GM19025 (cell line): ENCODE data around the gene CARM1.
"Not testable (repeated sequence)": the region's sequence is repeated elsewhere in the genome, so short reads cannot be mapped to it uniquely, and the experiment has no call there.

Experiments
- ATAC-seq: cut with Tn5 transposase; IDR thresholded peaks from one replicate; pipeline ENCODE4 v1.9.1; 2021; ENCODE audit warnings: mild to moderate bottlenecking, low read depth, moderate library complexity; ENCODE audit not compliant: unreplicated experiment

Gene CARM1

DNA sequence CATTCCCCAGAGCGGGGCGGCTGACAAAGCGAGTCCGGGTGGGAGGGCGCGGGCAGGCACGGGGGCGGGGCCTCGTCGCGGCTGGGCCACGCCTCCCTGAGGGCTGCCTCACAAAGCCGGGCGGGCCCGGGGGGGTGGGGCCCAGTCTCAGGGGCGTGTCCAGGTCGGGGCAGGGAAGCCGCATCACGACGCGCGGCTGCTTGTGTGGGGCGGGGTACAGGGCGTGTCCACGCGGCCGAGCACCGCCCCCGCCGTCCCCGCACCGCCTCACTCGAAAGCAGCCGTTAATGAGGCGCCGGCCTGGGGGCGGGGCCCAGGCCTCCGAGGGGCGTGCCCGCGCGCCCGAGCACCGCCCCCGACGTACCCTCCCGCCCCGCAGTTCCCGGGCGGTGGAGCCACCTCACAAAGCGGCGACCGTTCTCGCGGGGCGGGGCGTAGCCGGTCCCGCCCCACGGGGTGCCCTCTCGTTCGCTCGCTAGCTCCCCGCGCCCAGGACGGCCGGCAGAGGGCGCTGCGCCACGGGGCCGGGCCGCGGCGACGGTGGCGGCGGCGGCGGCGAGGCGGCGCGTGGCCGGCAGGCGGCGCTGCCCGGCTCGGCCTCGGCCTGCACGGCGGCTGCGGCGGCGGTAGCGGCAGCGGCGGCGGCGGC lies at the start of gene CARM1:
CARM1 (plus strand) TSS at position 599 of the 649 bp plus-strand sequence. CDS start 150 bp downstream, outside the sequence.
- peak; percentile 72 for ATAC-seq

DNA sequence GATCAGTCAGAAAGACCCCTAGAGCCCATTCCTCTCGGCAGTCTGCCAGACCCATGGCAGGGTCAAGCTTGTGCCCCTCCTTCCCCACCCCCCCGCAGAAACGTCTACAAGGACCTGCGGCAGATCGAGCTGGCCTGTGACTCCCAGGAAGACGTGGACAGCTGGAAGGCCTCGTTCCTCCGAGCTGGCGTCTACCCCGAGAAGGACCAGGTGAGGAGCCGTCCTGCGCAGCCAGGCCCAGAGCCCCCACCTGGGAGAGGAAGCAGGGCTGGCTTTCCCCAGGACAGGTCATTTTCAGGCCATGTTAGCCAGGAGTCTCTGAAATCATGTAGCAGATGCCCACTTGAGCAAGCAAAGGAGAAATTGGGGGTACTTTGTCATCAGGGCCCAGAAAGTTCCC lies 47.7 kb upstream of the CARM1 start:
- no peak for ATAC-seq

DNA sequence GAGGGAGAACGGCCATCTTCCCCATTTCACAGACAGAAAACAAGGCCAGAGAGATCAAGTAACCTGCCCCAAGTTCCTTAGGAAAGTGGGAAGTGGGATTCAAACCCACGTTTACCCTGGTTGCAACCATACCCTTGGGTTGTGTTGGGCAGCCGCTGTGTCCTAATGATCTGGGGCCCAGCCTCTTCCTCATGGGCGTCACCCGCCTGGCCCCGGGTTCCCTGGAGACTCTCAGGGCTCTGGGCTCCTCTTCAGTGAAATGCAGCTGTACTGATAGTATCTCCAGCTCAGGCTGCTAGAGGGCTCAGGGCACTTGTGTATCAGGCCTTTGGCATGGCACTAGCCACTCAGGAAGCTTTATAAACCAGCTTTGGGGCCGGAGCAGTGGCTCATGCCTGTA lies 45.1 kb upstream of the CARM1 start:
- ATAC-seq, result no peak

DNA sequence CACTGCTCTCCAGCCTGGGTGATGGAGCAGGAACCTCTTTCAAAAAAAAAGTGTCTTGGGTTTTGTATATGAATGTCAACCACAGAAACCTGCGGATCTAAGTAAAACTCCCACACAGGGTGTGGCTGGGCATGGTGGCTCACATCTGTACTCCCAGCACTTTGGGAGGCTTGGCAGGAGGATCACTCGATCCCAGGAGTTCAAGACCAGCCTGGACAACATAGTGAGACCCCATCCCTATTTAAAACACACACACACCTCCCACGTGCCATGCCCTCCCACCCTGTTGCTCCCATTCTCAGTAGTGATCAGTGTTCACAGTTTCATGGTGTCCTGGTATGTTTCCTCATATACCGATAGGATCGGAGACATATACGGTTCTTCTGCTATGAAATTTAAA lies 44.5 kb upstream of the CARM1 start:
- ATAC-seq, result no peak

DNA sequence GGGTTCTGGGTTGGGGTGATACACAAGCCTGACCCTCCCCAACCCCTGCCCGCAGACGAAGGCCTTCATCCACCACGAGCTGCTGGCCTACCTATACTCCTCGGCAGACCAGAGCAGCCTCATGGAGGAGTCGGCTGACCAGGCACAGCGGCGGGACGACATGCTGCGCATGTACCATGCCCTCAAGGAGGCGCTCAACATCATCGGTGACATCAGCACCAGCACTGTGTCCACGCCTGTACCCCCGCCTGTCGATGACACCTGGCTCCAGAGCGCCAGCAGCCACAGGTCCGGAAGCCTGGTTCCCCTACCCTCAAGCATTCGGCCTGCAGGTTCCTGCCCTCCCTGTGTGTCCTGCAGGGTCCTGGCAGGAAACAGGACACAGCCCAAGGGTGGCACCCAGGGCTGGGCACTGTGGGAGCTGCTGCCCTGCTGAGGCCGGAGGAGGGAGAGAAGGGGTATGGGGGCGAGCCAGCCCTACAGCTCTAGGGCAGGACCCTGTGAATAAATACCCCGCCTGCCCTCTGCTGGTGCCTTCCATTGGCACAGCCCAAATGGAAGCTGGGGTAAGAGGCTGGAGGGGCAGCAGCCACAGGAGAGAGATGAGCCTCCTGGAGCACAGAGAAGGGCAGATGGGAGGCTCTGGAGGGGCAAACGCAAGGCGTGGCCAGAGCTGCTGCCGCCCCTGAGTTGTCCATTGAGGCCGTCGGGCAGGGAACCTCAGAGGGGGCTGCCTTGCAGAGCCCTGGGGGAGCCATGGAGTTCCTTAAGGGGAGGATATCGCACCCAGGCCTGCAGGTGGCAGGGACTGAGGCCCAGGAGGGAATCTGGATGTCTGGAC lies 42.2 kb upstream of the CARM1 start:
- no peak for ATAC-seq

DNA sequence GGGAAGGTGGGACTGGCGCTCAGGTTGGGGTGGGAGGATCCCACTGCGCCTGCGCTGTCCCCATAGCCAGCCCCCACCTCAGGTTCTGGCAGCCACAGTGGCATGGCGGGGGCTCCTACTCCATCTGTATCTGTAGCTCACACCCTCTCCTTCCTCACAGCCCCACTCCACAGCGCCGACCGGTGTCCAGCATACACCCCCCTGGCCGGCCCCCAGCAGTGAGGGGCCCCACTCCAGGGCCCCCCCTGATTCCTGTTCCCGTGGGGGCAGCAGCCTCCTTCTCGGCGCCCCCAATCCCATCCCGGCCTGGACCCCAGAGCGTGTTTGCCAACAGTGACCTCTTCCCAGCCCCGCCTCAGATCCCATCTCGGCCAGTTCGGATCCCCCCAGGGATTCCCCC lies 41.4 kb upstream of the CARM1 start:
- no peak for ATAC-seq

DNA sequence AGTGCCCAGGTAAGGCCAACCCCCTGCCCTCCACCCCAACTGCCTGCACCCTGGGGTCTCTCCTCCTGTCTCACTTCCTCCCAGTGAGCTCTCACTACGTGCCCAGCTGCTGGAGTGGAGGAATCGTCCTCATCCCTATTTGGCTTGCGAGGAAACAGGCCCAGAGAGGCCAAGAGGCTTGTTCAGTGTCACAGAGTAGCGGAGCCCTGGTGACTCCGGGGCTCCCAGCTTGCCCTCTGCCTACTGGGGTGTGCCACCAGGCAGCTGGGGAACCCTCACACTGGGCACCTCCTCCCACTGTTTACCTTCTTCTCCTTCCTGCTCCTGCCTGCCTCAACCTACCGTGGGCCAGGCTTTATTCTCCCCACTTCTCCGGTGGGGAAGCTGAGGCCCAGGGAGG lies 41.0 kb upstream of the CARM1 start:
- no peak for ATAC-seq

DNA sequence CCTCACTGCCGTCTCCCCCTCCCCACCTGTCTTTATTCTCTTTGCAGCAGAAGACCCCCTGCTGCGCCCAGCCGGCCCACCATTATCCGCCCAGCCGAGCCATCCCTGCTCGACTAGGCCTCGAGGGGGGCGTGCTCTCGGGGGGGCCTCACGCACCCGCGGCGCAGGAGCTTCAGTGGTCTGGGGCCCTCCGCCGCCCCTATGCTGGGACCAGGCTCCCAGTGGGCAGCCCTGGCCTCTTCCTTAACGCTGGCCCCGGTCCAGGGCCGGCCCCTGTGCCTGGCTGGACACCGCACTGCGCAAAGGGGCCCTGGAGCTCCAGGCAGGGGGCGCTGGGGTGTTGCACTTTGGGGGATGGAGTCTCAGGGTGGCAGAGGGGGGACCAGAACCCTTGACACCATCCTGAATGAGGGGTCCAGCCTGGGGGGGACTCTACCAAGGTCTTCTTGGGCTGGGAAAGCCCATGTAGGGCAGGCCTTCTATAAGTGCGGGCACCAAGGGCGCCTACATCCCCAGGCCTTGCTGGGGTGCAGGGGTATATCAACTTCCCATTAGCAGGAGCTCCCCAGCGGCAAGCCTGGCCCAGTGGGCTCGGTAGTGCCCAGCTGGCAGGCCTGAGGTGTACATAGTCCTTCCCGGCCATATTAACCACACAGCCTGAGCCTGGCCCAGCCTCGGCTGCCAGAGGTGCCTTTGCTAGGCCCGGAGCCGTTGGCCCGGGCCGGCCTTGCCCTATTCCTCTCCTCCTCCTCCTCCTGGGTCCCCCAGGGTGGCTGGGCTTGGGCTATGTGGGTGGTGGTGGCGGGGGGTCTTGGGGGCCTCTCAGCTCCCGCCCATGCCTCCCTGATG lies 40.2 kb upstream of the CARM1 start:
- no peak for ATAC-seq

DNA sequence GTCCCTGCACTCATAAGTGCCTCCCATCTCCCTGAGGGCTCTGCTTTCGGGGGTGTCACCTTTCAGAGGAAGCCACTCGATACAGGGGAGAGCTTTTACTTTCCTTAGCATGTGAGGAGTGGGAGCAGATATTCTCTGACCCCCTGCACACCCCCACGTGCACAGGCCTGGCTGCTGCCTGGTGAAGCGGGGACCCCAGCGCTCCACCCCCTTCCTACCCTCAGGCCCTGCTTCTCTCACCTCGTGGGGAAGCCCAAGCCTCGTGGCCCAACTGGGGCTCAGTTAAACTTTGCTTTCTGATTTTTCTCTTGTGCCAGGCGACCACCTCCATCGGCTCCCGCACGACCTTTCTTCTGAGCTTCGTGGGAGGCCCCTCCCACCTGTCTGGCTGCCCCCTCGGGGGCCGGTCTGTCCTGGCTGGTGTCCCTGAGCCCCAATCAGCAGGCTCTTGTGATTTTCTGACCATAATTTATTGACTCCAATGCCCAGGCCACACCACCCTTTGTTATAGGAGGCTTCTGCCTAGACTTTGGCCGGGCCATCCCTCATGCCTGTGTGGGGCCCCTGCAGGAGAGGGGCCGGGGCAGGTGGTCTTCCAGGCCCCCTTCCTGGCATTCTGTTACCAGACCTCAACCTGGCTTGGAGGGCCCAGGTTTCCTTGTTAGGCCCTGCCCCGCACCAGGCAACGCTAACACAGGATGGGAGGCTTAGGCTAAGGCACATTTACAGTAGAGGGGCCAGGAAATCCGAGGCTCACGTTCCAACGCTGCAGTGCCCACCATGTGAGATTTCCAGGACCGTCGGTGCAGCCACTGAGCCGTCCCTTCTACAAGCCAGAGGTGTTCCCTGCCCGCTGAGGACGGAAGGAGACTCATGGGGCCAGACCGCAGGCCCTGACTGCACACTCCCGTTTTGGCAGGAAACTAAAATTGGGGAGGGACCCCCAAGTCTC lies 39.1 kb upstream of the CARM1 start:
- no peak for ATAC-seq

DNA sequence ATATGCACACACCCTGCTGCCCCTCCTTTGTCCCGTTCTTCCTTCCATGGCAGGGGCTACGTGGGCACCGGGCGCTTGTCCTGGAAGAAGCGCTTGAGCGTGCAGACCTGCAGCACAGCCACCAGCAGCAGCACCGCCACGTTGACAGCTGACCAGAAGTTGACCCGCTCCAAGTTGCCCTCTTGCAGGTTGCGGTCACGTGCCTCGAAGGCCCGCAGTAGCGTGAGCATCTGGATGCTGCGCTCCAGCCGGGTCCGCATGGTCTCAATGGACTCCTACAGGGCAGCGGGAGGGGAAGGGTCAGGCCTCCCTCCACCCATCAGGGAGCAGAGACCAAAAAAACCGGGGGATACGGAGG lies 38.4 kb upstream of the CARM1 start:
- ATAC-seq, result no peak

DNA sequence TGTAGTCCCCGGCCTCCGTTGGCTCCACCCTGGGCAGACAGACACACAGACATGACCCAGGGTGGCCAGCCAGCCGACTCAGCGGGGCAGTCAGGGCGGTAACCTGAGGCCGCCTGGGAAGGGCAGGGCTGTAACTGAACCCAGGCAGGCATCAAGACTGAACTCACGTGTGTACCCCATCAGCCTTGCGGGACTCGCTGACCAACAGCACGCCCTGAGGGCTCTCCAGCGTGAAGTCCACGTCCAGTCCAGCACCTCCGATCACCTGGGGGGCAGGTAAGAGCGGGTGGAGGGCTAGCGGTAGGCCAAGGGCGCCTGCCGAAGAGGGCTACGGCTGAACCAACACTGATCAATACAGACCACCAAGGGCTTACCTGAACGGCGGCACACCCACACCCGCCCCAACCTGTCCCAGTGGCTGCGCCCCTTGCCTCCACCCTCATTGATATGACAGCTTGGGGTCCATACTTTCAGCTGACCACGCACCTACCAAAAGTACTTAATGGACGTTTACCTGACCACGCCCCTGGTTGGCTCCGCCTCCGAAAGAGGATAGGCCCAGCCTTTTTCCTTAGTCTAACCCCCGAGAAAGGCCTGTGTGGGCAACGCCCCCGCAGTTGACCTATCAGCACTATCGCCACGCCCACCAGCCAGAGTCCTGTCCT lies 36.1 kb upstream of the CARM1 start:
- ATAC-seq, result no peak

DNA sequence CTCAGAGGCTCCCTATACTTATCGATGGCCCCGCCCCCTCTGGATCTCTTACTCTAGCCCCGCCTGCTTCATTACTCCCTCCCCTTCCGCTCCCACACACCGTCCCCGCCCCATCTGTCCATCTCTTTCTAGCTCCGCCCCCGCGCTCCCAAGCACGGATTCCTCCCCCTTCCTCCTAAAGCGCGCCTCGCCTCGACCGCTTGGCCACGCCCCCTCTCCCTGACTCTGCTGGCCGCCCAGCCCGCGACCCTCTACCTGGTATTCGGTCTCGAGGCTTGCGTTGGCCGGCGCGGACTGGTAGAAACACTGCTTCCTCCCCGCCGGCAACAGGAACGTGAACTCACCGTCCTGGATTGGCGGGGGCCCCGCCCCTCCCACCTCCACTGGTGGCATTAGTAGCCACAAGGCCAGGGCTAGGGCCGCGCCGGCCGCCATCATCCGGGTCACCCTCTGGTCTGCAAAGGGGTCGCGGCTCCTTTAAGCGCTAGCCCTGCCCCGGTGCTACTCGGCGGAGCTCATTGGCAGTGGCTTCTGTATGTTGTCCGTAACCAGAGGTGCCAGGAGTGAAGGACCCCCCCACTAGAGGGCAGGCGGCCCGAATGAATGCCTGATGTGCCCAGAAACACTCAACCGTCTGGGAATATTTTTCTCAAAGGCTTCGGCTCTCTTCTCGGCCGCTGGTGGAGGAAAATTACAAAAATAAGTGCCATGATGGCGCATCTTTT lies 35.4 kb upstream of the CARM1 start, which contains the start of gene TMED1:
TMED1 (minus strand) TSS at position 459 of the 725 bp plus-strand sequence; CDS start at position 438, 21 bp downstream.
- ATAC-seq, result peak; percentile 71

DNA sequence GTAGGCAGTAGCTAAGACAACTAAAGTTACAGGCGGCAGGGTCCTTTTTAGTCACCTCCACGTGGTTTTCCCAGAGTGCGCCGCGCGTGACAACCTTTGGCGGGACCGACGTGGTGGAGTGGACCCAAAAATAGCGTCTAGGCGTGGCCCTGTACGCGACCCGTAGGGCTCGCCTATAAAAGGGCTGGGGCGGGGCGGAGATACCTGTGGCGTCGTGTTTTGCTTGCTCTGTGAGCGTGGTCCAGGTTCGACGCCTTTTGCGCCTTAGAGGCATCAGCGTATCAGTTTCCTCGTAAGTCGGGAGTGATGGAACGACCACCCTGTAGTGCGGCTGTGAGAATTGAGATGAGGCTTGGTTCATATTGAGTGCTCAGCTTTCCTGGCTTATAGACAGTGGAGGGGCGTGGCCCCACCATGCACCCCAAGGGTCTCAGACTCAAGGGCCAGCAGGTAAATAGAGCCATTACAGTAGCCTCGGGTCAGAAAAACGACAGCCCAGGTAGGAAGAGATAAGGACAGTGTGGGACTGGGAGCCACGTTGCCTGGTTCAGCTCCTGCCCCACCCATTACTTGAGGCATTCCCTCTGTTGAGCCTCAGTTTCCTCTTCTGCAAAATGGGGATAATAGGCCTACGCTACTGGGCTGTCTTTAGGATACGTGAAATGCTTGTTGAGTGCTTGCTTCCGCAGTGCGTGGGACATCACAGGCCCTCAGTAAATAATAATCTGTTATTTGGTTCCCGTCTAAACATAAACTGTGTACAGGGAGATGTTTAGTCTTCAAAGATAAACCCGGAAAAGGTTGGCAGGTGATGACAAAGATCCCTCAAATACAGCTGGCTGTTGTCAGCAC lies 34.6 kb upstream of the CARM1 start:
- ATAC-seq, result no peak

DNA sequence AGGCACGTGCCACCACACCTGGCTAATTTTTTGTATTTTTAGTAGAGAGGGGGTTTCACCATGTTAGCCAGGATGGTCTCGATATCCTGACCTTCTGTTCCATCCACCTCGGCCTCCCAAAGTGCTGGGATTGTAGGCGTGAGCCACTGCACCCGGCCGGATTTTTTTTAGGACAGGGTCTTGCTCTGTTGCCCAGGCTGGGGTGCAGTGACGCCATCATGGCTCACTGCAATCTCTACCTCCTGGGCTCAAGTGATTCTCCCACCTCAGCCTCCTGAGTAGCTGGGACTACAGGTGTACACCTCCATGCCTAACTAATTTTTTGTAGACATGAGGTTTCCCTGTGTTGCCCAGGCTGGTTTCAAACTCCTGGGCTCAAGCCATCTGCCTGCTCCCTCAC lies 33.7 kb upstream of the CARM1 start:
- not testable (repeated sequence) for ATAC-seq

DNA sequence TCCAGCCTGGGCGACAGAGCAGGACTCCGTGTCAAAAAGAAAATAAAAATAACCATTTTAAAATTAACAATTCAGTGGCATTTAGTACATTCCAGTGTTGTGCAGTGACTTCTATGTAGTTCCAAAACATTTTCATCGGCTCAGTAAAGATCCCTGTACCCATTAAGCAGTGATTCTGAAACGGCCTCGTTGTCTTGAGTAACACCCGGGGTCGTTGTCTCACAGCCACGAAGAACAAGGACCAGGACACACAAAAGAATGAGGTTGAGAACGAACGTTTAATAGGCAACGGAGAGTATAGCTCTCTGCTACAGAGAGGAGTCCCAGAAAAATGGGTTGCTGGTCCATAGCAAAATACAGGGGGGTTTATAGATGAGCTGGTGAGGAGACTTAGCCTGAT lies 33.0 kb upstream of the CARM1 start:
- ATAC-seq, result no peak

DNA sequence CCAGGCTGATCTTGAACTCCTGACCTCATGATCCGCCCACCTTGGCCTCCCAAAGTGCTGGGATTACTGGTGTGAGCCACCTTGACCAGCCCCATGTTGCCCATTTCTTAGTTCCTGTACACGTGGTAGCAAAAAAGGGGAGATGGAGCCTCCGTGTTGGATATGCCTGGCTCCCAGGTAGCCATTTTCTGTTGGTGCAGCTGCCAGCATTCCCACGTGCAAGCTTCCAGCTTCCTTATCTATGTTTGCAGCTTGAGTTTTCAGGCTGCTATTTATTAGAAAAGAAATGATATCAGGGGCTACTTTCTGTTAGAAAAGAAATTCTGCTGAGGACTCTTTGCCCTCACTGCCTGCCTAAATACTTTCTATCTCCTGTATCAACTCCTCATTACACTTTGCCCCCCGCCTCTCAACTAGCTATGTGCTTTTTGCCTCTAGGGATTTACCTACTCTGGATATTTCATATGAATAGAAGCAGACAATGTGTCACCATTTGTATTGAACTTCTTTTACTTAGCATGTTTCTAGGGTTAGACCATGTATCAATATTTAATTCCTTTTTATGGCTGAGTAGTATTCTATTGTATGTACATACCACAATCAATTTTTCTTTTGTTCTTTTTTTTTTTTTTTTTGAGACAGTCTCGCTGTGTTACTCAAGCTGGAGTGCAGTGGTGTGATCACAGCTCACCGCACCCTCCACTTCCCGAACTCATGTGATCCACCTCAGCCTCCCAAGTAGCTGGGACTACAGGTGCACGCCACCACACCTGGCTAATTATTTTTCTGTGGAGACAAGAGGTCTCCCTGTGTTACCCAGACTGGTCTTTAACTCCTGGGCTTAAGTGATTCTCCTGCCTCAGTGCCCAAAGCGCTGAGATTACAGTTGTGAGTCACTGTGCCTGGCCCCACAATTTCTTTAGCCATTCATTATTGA lies 32.0 kb upstream of the CARM1 start:
- no peak for ATAC-seq

DNA sequence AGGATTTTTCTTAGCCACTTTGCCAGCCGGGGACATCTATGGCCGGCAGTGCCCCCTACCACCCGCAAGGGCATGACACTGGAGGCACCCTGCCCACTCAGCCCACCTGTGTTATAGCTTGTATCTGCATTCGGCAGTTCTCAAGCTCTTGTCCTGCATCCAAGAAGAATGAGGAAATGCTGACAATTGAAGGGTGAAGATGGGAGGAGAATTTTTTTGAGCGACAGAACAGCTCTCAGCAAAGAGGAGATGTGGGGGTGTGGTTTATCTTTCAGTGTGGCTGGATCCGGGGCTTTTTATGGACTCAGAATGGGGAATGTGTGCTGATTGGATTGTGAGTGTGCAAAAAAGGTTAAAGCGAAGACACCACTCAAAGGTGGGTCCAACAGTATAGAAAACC lies 28.6 kb upstream of the CARM1 start:
- no peak for ATAC-seq
